GM13977 (cell line): Measurements from ENCODE around the gene FAM174B.

Experiments
- DNase-seq: peaks from one replicate; pipeline ENCODE4 v3.0.0; 2012; ENCODE audit warnings: low spot score
- in situ Hi-C: fragments of 300-500 bp; cut with MboI; formaldehyde crosslinking; loops from one replicate; pipeline ENCODE4 v1.12.0; 2022; ENCODE audit warnings: low sequenced_read_pairs, low pct_unique_long_range_greater_than_20kb, mixed read lengths, inconsistent platforms; ENCODE audit not compliant: unreplicated experiment
- TF ChIP-seq, protein P1 (sequence below): IDR thresholded peaks from 2 replicates; pipeline ENCODE4 v1.5.1; 2012; ENCODE audit warnings: mild to moderate bottlenecking, control low read depth; ENCODE audit not compliant: insufficient read depth; ENCODE audit errors: extremely low read depth, missing control alignments

The FAM174B gene

DNA sequence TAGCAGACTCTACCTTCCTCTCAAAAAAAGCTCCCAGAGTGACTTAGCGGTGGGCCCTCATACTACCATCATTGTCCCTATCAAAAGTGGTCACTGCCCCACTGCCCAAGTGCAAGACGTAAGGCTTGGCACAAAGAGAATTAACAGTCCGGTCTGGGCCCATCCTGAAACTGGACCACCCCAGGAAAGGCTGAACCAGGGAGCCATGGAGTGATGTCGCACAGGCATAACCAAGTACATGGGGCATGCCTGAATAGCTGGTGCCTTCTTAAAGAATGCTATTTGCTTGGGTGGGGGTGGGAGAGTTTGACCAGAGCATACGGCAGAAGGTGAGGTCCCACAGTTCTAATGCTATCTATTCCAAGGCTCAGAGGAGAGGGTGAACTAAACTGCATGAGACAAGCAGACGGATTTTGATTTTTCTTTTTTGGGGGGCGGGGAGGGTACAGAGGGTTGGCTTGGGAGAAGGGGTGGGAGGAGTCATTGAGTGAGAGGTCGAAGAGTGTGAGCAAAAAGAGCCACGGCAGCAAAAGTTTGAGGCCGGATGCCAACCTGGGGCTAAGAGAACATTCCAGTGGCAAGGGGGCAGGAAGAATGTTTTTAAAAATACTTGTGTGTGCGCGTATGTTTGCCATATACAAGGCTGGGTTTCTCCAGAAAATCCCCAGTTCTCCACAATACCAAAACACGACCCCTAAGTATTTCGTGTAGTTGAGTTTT is 50.2 kb downstream of the FAM174B start:
- in situ Hi-C loops = no loop called here
- TF ChIP-seq, protein P1, sequence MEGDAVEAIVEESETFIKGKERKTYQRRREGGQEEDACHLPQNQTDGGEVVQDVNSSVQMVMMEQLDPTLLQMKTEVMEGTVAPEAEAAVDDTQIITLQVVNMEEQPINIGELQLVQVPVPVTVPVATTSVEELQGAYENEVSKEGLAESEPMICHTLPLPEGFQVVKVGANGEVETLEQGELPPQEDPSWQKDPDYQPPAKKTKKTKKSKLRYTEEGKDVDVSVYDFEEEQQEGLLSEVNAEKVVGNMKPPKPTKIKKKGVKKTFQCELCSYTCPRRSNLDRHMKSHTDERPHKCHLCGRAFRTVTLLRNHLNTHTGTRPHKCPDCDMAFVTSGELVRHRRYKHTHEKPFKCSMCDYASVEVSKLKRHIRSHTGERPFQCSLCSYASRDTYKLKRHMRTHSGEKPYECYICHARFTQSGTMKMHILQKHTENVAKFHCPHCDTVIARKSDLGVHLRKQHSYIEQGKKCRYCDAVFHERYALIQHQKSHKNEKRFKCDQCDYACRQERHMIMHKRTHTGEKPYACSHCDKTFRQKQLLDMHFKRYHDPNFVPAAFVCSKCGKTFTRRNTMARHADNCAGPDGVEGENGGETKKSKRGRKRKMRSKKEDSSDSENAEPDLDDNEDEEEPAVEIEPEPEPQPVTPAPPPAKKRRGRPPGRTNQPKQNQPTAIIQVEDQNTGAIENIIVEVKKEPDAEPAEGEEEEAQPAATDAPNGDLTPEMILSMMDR = no peak
- no peak for DNase-seq

DNA sequence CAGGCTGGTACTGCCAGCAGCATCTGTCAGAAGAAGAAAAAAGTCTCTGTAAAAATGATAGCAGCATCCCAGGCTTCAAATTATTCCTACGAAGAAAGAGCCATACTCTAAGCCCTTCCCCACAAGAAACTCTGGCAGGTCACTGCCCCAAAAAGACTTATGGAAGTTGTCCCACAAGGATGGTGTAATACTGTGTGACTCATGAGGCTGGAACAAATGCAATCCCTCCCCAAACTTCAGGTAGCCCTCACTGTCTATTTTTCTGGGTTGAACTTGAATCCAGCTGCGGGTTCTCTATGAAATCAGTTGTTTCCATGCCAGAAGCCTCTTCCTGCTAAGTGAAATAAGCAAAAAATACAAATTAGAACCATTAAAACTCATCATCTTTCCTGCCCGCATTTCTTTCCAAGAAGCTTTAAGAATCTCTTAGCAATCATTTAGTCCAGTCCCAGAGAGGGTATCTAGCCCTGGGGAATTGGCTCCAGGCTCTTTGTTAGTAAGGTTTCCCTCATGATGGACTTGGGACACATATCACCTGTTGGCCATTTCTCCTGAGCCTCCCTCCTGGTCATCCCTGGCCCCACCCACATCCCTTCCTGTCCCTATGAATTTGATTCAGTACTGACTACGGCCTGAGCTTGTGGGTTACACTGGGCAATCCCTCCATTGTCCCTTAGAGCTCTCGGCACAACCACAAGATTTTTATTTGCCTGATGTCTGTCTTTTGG is 51.7 kb downstream of the FAM174B start:
- no peak for DNase-seq
- in situ Hi-C loops = no loop called here
- TF ChIP-seq, protein P1 = no peak

DNA sequence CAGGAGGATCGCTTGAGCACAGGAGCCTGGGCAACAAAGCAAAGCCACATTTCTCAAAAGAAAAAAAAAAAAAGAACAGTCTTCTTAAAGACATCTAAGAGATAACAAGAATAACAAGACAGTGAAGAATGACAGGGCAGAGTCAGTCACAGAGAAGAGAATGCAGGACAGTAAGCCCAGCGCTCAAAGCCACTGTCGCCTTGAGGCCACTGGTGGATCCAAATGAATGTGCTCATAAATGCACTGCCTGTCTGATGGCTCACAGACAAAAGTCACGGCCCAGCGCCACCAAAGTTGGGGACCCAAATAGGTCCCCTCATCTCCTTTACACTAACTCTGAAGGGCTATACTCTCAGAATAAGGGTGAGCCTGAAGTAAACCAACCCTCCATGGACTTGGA is 52.3 kb downstream of the FAM174B start:
- DNase-seq = no peak
- in situ Hi-C loops = no loop called here
- TF ChIP-seq, protein P1 = no peak

DNA sequence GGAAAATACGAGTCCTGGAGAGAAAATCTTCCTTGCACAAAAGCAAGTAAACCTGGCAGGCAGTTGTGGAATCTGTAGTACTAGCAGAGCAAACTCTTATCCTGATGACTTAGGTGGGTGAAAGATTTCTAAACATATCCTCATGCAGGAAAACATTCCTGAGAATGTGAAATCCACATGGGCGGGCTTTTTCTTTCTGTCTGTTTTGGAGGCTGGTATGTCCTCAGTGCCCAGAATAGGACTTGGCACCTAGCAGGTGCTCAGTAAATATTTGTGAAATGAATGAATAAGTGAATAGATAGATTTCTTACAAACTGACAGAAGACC is 53.3 kb downstream of the FAM174B start:
- in situ Hi-C loops = no loop called here
- TF ChIP-seq, protein P1 = no peak

DNA sequence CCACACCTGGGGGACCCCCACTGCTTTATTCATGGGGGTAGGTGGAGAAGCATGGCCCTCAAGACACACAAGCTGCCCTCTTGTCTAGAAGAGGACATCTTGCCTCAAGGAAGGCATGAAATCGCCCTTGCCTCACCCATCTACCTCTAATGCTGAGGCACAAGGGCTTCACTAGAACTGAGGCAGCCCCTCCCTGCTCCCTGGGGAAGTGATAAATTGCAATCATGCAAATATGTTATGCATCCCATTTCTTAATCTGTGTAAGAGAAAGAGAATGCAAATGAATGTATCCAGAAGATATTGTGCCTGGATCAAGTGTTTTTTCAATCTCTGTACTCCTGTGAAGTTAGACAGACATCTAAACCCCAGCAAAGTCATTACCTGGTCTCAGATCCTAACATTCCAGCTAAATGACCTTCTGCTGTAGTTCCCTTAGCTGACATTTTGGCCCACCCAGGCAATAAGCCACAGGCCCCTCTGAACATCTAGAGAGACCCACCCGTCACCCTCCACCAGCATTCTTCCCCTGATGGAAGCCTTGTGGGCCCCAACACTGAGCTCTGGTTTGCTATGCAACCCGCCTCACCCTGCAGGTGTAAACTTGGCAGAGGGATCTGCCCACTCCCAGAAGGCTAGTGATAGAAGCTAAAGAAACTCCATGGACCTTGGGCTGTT is 53.8 kb downstream of the FAM174B start:
- TF ChIP-seq, protein P1 = no peak
- no peak for DNase-seq
- in situ Hi-C loops = no loop called here

More for the DNA sequence above, 53.3 kb downstream of the FAM174B start:
- no peak for DNase-seq

DNA sequence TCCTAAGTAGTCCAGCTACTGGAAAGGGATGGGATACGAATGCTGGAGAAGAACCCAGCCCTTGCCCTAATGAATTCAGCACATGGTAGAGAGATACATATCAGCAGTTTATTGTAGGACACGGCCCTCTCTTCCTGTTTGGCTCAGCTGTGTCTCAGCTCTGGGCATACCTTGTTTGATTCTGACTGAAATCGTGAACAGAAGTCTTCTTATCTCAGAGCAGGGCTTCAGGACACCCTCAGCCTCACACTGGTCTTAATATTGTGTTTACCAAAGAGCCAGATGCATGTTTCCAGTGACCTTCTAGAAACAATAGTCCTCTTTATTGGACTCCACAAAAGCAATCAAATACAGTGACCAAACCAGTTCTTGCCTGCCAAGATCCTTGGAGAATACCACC is 54.7 kb downstream of the FAM174B start:
- in situ Hi-C loops = no loop called here
- TF ChIP-seq, protein P1 = no peak
- DNase-seq = no peak
